ENCODE data around the gene WNT9B.
"Not testable (repeated sequence)": the region's sequence is repeated elsewhere in the genome, so short reads cannot be mapped to it uniquely, and the experiment has no call there.

Gene WNT9B

DNA sequence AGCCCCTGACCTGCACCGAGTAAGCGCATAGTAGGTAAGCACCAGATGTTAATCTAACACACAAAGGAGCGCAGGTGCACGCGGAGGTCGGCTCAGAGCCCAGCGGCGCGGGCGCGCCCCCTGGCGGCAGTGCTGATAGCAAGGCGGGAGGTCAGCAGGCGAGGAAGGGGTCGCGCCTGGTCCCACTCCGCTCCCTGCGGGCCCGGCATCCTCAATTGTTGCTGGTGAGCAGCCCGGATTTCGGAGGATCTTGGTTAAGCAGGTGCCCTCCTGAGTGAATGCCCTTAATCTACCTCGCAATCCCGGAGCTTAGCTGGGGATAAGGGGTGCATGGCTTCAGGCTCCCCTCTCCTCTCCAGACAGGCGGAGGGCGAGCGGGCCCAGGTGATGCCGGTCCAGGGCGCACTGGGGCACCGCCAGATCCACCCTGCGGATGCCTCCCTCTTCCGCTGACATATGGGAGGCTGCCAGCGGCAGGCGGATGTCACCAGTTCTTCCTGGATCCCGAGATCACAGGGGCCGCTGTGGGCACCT lies 28.9 kb upstream of the WNT9B start:
- DNase-seq, result peak; percentile 41

GRCh38 chr17:46823657-46824056 lies 27.7 kb upstream of the WNT9B start:
- DNase-seq, result no peak

- DNase-seq, result no peak
Observed at GRCh38 chr17:46826116-46826515, 25.3 kb upstream of the WNT9B start.

GRCh38 chr17:46827274-46827673 lies 24.1 kb upstream of the WNT9B start:
- DNase-seq, result no peak

- DNase-seq, result no peak
Observed at GRCh38 chr17:46831573-46832330, 19.6 kb upstream of the WNT9B start.

DNA sequence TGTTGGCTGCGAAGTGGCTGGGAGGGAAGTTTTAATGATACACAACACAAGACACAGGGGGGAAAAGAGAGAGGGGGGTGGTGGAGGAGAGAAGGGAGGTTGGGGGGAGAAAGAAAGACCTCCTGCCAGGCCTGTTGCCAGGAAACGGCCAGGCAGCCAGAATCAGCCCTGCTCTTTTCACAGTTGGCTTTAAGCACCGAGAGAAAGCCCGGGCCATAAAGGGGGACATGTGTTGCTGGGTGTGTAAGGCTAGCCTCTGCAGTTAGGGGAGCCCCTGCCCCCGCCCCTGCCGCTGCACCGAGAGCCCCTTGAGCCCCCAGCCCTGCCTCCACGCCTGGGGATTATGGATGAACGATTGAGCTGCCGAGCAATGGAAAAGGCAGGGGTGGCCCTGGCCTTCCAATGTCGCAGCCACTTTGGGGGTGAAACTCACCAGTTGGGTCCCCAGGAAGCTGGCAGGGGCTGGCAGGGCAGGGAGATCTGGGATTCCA lies 19.0 kb upstream of the WNT9B start:
- no peak for DNase-seq

- no peak for DNase-seq
Observed at GRCh38 chr17:46832945-46833839, 18.2 kb upstream of the WNT9B start.

DNA sequence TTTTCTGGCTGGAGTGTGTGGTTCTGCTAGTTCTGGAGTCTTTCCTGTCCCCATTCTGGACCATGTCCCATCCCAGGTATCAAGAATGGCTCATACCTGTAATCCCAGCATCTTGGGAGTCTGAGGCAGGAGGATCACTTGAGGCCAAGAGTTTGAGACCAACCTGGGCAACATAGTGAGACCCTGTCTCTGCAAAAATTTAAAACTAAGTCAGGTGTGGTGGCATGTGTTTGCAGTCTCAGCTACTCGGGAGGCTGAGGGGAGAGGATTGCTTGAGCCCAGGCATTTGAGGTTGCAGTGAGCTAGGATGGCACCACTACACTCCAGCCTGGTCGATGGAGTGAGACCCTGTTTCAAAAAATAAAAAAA lies 17.6 kb upstream of the WNT9B start:
- DNase-seq, result no peak

- no peak for DNase-seq
Observed at GRCh38 chr17:46834846-46835245, 16.5 kb upstream of the WNT9B start.

DNA sequence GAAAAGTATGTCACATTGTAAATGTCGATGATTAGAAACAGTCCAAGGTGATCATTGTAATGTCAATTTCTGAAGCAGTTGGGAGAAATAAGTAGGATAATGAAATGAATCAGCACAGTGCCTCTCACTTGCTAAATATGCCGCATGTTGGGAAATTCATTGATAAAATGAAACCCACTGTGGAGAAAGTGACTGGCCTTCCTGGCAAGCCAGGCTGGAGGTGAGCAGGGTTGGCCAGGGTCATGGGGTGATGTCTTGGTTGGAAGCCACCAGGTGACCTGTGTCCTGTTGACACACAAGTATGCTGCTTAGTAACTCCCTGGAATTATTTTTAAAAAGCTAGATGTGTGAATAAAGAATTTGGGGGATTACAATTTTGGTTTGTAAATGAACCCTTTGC lies 14.9 kb upstream of the WNT9B start:
- no peak for DNase-seq

GRCh38 chr17:46837521-46837920 lies 13.9 kb upstream of the WNT9B start:
- DNase-seq, result no peak

- DNase-seq, result no peak
Observed at GRCh38 chr17:46839211-46839610, 12.2 kb upstream of the WNT9B start.

DNA sequence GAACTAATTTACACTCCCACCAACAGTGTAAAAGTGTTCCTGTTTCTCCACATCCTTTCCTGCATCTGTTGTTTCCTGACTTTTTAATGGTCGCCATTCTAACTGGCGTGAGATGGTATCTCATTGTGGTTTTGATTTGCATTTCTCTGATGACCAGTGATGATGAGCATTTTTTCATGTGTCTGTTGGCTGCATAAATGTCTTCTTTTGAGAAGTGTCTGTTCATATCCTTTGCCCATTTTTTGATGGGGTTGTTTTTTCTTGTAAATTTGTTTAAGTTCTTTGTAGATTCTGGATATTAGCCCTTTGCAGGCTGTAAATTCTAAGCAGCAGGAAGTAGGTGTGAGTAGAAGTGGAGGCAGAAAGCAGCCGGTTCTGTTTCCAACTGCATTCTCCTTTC lies 10.8 kb upstream of the WNT9B start:
- DNase-seq, result not testable (repeated sequence)

GRCh38 chr17:46841561-46842379 lies 9.6 kb upstream of the WNT9B start:
- DNase-seq, result no peak

DNA sequence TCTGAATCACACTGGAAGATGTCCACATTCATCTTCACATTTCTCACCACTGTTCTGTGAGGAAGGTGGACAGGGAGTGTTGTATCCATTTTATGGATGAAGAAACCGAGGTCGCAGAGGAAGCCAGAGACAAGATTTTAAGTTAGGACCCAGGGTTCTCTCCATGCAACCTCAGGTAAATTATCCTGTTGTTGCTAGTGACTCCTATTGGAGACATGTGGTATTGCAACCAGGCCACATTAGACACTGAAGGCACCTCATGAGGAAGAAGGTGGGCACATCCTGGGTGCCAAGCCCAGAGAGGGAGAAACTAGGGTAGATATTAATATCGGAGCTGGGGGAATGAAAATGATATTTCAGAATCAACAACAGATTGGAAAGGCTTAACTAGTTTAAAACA lies 8.5 kb upstream of the WNT9B start:
- DNase-seq, result no peak

DNA sequence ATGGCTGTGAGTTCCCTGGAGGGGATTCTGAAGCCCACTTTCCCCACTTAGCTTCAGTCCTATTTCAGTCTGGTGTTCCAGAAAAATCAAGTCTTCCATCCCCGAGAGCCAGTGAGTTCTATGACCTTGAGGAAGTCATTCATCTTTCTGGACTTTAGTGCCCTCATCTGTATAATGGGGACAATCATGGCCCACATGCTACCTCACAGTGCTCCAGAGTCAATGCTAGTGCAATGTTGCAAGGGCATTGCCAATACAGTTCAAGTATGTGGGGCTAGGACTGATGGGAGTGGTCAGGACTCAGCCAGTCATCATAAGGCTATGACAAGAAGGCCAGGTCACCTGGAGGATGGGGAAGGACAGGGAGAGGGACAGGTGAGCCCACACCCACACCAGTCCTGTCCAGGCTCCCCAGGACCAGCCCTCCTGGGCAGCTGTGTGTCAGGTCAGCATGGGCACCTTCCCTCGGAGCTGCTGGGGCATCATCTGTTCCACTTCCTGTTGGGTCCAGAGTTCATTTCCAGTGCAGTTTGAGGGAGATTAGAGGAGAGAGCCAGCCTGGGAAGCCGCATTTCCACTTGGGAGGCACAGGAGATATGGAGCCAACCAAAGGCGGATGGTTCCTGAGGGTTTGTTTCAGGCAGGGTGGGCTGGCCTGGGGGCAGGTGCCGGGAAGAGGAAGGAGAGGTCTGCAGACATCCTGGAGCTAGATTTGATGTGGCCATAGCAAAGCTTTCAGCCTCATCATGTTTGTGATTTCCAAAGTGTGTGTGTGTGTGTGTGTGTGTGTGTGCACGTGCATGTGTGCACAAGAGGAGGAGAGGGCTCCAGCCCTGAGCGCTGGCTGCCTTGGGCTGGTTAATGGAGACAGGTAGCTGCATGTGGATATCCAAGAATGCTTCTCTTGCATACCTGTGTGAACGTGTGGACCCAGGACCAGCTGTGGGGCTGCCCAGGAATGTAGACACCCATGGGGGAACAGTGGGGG lies 3.9 kb upstream of the WNT9B start:
- no peak for DNase-seq

DNA sequence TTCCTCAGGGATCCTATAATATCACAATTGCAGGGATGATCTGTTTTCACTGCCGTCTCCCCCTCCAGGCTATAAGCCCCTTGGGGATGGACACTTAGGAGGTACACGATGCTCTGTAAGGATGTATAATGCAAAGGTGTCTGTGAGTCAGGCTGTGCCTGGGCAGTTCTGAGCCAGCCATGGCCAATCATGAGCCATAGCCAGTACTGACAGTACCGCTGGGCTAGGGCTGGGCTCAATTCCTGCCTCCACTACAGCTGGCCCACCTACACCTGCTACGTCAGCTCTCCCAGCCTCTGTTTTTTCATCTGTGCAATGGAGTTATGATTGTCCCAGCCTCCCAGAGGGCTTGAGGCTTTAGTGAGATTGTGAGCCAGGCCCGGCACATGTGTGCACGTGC lies 2.8 kb upstream of the WNT9B start:
- DNase-seq, result no peak

DNA sequence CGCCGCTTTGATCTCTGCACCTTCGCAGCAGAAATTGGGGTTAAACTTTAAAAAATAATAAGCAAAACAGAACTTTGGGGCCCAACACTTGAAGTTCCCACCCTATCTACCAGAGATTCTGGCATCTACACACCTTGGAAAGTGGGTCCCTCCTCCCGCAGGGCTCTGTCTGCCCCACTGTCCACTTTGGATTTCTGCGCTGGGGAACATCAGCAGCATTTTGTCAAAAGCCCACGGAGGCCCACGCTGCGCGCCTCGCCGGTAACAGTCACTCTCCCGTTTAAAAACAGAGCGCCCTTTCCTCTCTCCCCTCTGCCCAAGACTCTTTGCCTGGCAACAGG lies 725 bp upstream of the WNT9B start:
- no peak for DNase-seq

- no peak for DNase-seq
Observed at GRCh38 chr17:46853896-46854444, 2.6 kb downstream of the WNT9B start.

DNA sequence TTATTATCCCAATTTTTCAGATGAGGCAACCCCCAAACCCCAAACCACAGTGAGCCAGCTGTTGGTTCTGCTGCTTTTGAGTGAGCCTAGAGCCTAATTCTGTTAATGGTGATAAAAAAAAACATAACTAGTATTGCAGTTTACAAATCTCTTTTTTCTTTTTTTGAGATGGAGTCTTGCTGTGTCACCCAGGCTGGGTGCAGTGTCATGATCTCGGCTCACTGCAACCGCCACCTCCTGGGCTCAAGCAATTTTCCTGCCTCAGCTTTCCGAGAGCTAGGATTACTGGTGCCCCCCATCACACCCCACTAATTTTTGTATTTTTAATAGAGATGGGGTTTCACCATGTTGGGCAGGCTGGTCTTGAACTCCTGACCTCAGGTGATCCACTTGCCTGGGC lies 3.1 kb downstream of the WNT9B start:
- no peak for DNase-seq

GRCh38 chr17:46854948-46855347 lies 3.6 kb downstream of the WNT9B start:
- no peak for DNase-seq

All from CD4-positive, alpha-beta T cell treated with Interleukin-6 for 4 hours (primary cell).